ENCODE measurements around the gene SRP9.
"Not testable (repeated sequence)": the region's sequence is repeated elsewhere in the genome, so short reads cannot be mapped to it uniquely, and the experiment has no call there.

Gene SRP9

GRCh38 chr1:225814381-225814780 is 36.8 kb downstream of the SRP9 start:
- DNase-seq (ENCODE audit: low read depth in 2 of 2): no peak

- not testable (repeated sequence) for DNase-seq (ENCODE audit: low read depth in 2 of 2)
Measured at GRCh38 chr1:225815090-225815489, 37.5 kb downstream of the SRP9 start.

GRCh38 chr1:225815526-225816178 is 38.0 kb downstream of the SRP9 start:
- no peak for DNase-seq (ENCODE audit: low read depth in 2 of 2)

GRCh38 chr1:225816643-225817538 is 39.3 kb downstream of the SRP9 start:
- DNase-seq (ENCODE audit: low read depth in 2 of 2): no peak

GRCh38 chr1:225817611-225818061 is 40.0 kb downstream of the SRP9 start:
- DNase-seq (ENCODE audit: low read depth in 2 of 2): no peak

GRCh38 chr1:225818229-225818628 is 40.6 kb downstream of the SRP9 start:
- no peak for DNase-seq (ENCODE audit: low read depth in 2 of 2)

- no peak for DNase-seq (ENCODE audit: low read depth in 2 of 2)
Measured at GRCh38 chr1:225819346-225820192, 41.9 kb downstream of the SRP9 start.

GRCh38 chr1:225820522-225821120 is 43.0 kb downstream of the SRP9 start:
- DNase-seq (ENCODE audit: low read depth in 2 of 2): no peak

GRCh38 chr1:225822655-225823403 is 45.2 kb downstream of the SRP9 start:
- no peak for DNase-seq (ENCODE audit: low read depth in 2 of 2)

- no peak for DNase-seq (ENCODE audit: low read depth in 2 of 2)
Measured at GRCh38 chr1:225823811-225824261, 46.2 kb downstream of the SRP9 start.

GRCh38 chr1:225824533-225824941 is 46.9 kb downstream of the SRP9 start:
- no peak for DNase-seq (ENCODE audit: low read depth in 2 of 2)

- DNase-seq (ENCODE audit: low read depth in 2 of 2): no peak
Measured at GRCh38 chr1:225825078-225825477, 47.5 kb downstream of the SRP9 start.

GRCh38 chr1:225825607-225826007 is 48.0 kb downstream of the SRP9 start:
- no peak for DNase-seq (ENCODE audit: low read depth in 2 of 2)

DNA sequence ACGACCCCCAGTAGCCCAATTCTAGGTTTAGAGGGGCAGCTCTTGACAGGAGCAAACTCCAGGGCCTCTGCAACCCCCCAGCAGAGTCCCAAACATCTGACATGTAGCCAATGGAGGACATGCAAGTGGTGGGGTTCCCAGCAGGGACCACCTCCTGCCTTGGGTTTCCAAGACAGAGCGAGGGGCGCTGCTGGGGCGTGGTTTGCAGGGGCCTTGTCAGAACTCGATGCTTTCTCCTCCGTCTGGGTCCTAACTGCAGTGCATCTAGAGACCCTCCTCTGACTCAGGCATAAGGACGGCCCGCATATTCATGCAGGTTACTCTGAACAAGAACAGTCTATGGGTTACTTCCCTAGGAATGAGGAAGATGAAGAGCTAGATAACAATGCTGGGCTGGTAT is 49.5 kb downstream of the SRP9 start:
- no peak for DNase-seq (ENCODE audit: low read depth in 2 of 2)

DNA sequence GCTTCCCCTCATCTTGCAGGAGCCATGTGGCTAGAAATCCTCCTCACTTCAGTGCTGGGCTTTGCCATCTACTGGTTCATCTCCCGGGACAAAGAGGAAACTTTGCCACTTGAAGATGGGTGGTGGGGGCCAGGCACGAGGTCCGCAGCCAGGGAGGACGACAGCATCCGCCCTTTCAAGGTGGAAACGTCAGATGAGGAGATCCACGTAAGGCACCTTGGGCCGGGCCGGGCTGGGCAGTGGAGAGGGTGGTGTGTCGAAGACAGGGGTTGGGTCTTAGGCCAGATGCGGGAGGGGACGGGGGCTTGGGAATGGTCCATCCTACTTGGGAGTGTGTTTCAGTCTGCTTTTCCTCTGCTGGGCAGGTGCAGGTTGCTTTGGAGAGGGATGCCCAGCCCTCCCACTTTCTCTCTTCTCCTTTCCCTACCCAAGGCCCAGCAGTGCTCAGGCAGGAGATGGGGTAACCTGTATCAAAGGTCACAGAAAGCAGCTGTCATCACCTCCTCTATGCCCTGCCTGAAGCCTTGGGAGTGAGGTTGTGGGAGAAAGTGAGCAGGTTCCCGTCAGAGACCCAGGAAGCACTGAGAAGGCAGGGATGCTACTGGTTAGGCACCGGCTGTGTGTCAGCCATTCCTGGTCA is 51.2 kb downstream of the SRP9 start:
- DNase-seq (ENCODE audit: low read depth in 2 of 2): no peak

DNA sequence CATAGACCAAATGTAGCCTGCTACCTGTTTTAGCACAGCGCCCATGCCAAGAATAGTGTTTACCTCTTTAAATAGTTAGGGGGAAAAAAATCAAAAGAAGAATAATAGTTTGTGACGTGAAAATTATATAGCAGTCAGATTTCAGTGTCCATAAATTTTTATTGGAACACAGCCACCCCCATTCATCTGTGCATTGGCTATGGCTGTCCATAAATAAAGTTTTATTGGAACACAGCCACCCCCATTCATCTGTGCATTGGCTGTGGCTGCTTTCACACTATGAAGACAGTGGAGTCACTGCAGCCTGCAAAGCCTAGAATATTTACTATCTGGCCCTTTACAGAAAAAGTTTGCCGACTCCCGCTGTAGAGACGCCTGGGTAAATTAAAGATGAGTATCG is 53.2 kb downstream of the SRP9 start:
- no peak for DNase-seq (ENCODE audit: low read depth in 2 of 2)

GRCh38 chr1:225834417-225835329 is 57.0 kb downstream of the SRP9 start:
- no peak for DNase-seq (ENCODE audit: low read depth in 2 of 2)

DNA sequence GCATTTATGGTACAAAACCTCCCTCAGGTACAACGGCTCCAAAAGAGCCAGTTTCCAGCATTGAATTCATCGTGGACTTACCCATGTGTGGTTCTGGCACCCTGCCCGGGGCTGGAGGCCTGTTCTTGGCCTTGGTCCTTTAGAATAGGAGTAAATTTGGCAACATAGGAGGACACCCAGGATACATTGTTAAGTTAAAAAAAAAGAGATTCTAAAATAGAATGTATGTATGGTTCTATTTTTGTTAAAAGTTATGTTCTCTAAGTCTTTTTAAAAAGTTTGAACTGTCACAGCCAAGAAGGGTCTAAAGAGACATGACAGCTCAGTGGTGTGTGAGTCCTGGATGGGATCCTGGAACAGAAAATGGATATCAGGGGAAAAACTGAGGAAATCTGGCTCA is 58.2 kb downstream of the SRP9 start:
- no peak for DNase-seq (ENCODE audit: low read depth in 2 of 2)

DNA sequence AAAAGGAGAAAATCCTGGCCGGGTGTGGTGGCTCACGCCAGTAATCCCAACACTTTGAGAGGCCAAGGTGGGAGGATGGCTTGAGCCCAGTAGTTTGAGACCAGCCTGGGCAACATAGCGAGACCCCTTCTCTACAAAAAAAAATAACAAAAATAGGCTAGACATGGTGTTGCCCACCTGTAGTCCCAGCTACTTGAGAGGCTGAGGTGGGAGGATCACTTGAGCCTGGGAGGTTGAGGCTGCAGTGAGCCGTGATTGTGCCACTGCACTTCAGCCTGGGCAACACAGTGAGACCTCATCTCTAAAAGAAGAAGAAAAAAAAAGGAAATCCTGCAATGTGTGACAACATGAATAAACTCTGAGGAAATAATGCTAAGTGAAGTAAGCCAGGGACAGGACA is 58.7 kb downstream of the SRP9 start:
- DNase-seq (ENCODE audit: low read depth in 2 of 2): not testable (repeated sequence)
